Ovary (tissue), 9 donors: ENCODE results near the gene DENND5B. TPM values are rescaled to one million over a fixed set of nuclear protein-coding genes. Genes with fewer than 3 reads are reported as not detected.

Source experiments
- DNase-seq, 5 donors: peaks; one replicate each; pipeline ENCODE4 v3.0.0-alpha.2; 2019 to 2020
- H3K27ac ChIP-seq, 2 donors: fragments of 200-600 bp; one replicate each; pipeline versions ENCODE4 v1.5.1 to v1.8.0; 2019 to 2022
- H3K27me3 ChIP-seq: fragments of 200-600 bp; one replicate; pipeline ENCODE4 v1.8.0; 2022
- H3K36me3 ChIP-seq: fragments of 200-600 bp; sonication (generic); one replicate; pipeline ENCODE4 v1.5.1; 2019
- H3K4me1 ChIP-seq: one replicate; pipeline ENCODE4 v1.8.1; 2013; ENCODE audit warnings: mild to moderate bottlenecking, moderate library complexity; ENCODE audit not compliant: insufficient read depth
- H3K4me3 ChIP-seq: fragments of 200-600 bp; sonication (generic); one replicate; pipeline ENCODE4 v1.5.1; 2017
- H3K9me3 ChIP-seq, 2 donors: fragments of 200-600 bp in 1 of 2; sonication (generic) in 1 of 2; one replicate each; pipeline versions ENCODE4 v1.5.1 to v1.8.1; 2013 to 2019; ENCODE audit warnings: mild to moderate bottlenecking in 1 of 2, moderate library complexity in 1 of 2
- EP300 ChIP-seq: sonication (generic); formaldehyde crosslinking; IDR thresholded peaks from one replicate; pipeline ENCODE4 v1.6.1; 2017; ENCODE audit warnings: antibody characterized with exemption
- POLR2A ChIP-seq: fragments of 450-650 bp; IDR thresholded peaks from one replicate; pipeline ENCODE4 v1.6.1; 2017; ENCODE audit warnings: antibody characterized with exemption, mild to moderate bottlenecking, moderate library complexity
- WGBS, 3 donors: extraction: QIAGEN DNeasy Blood & Tissue Kit in 1 of 3; methylation state at CpG; one replicate each; pipeline versions ENCODE4 v1.1.5 to v1.1.7; 2013 to 2017; 5-methylcytosine and 5-hydroxymethylcytosine counted together
- intact Hi-C, 4 donors: fragments of 100-400 bp; cut with DNase I; formaldehyde crosslinking; loops; one replicate each; pipeline versions ENCODE4 v1.11.0 to v1.15.1; 2022 to 2023
- polyA plus RNA-seq, 2 donors: library from polyadenylated mRNA; stranded (reverse); fragments of 200-250 nt in 1 of 2; fragments of 350-450 nt in 1 of 2; fragmentation: Illumina TruSeq in 1 of 2; extraction: RNeasy Lipid Tissue Mini Kit (QIAGEN cat#74804) in 1 of 2; gene quantifications; one replicate each; pipeline ENCODE4 v1.2.3, GENCODE V29; 2013 to 2014
- total RNA-seq, 7 donors: library from RNA; depleted of rRNA in 2 of 7; stranded (reverse); fragments of >200 nt in 2 of 7; fragmentation: NEBNext Ultra II Directional in 3 of 7; extraction: Animal tissue kit (Norgen Biotek cat#: 25700) in 3 of 7; gene quantifications; one replicate each; pipeline versions ENCODE4 v1.1.0 to v1.2.4, GENCODE V29; 2016 to 2023
- TF ChIP-seq, protein P1 (sequence below), 3 donors: fragments of 450-650 bp in 2 of 3; fragments of 200-600 bp in 1 of 3; IDR thresholded peaks; one replicate each; pipeline versions ENCODE4 v1.5.1 to v1.8.0; 2016 to 2022; ENCODE audit warnings: antibody characterized with exemption in 3 of 3, mild to moderate bottlenecking in 1 of 3
- donor health status: DM: no; HTN: no; CAD: no; lungs with moderate emphysema.
- donor health status: DM: no; HTN: no; CAD: no.
- donor health status: Bipolar disorder and iron deficiency.
- donor health status: DM: yes; HTN: yes; CAD: no.
- donor health status: DM: no; HTN: no; CAD: no.
- donor health status: DM: yes; HTN: yes; CAD: no.

DENND5B gene
- total and polyA plus RNA-seq, 9 donors: 13.9 to 70.7 (median 47.9) TPM

GRCh38 chr12:31496257-31496656 lies 94.7 kb downstream of the DENND5B start:
- H3K27ac ChIP-seq: no peak overlapping the region
- peaks cover 8% of the 10 kb centered on the region for H3K4me1 ChIP-seq
- H3K36me3 ChIP-seq: no peaks in the 10 kb centered on the region
- DNase-seq: no peak
- no peak overlapping the region for H3K4me3 ChIP-seq
- intact Hi-C loops: no loop called here
- no peaks in the 10 kb centered on the region for H3K9me3 ChIP-seq
- H3K27me3 ChIP-seq: no peaks in the 10 kb centered on the region
- TF ChIP-seq, protein P1, sequence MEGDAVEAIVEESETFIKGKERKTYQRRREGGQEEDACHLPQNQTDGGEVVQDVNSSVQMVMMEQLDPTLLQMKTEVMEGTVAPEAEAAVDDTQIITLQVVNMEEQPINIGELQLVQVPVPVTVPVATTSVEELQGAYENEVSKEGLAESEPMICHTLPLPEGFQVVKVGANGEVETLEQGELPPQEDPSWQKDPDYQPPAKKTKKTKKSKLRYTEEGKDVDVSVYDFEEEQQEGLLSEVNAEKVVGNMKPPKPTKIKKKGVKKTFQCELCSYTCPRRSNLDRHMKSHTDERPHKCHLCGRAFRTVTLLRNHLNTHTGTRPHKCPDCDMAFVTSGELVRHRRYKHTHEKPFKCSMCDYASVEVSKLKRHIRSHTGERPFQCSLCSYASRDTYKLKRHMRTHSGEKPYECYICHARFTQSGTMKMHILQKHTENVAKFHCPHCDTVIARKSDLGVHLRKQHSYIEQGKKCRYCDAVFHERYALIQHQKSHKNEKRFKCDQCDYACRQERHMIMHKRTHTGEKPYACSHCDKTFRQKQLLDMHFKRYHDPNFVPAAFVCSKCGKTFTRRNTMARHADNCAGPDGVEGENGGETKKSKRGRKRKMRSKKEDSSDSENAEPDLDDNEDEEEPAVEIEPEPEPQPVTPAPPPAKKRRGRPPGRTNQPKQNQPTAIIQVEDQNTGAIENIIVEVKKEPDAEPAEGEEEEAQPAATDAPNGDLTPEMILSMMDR (IDR thresholded peaks at IDR 0.05): no peak
- TF ChIP-seq EP300 (no peak), POLR2A (no peak)

GRCh38 chr12:31494455-31494854 lies 96.5 kb downstream of the DENND5B start:
- Histone ChIP-seq H3K27ac (no peak overlapping the region), H3K36me3 (no peaks in the 10 kb centered on the region), H3K27me3 (no peaks in the 10 kb centered on the region), H3K4me1 (peaks cover 8% of the 10 kb centered on the region), H3K4me3 (no peak overlapping the region), H3K9me3 (no peaks in the 10 kb centered on the region)
- TF ChIP-seq POLR2A (no peak), EP300 (no peak)
- TF ChIP-seq, protein P1 (IDR thresholded peaks at IDR 0.05): no peak
- intact Hi-C loops: no loop called here
- DNase-seq: no peak
- 81 to 92% (median 83%) methylated on average over 2 of the region's 2 CpGs for WGBS, 3 donors

GRCh38 chr12:31492599-31493196 lies 98.2 kb downstream of the DENND5B start:
- Histone ChIP-seq H3K4me1 (peaks cover 6% of the 10 kb centered on the region), H3K27ac (no peak overlapping the region), H3K36me3 (no peaks in the 10 kb centered on the region), H3K9me3 (no peaks in the 10 kb centered on the region), H3K4me3 (no peak overlapping the region), H3K27me3 (no peaks in the 10 kb centered on the region)
- intact Hi-C loops: no loop called here
- DNase-seq: no peak
- WGBS, 3 donors: 55 to 75% (median 64%) methylated on average over 2 of the region's 2 CpGs
- TF ChIP-seq EP300 (no peak), POLR2A (no peak)
- TF ChIP-seq, protein P1 (IDR thresholded peaks at IDR 0.05): no peak

DNA sequence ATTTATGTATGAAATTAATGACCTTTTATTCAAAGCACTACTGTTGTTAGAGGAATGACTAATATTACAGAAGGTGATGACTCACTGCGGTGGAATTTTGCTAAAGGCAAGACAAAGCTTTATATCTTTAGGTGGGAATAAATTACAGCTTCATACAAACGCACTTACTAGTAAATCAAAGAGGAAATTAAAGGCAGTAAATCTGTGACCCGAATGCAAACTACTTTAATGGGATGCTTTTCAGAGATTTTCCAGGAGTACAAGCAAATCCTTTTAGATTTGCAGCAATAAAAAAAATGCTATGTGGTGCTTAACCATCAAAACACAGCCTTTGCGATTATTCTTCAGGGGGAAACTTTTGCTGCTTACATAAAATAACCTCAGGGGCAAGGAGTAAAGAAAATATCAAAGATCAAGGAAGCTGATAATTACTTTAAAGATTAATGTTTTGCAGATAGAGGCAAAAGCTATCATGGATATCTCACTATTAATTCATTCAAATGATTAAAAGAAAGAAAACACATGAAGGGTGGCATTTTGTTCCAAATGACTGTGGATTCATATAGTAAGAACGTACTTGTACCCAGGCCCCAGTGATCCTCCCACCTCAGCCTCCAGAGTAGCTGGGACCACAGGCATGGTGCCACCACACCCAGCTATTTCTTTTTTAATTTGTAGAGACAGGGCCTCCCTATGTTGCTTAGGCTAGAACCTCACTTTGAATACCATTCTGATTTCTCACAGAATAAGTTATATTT lies 98.9 kb downstream of the DENND5B start:
- Histone ChIP-seq H3K4me3 (no peak overlapping the region), H3K27ac (no peak overlapping the region), H3K4me1 (peaks cover 6% of the 10 kb centered on the region), H3K9me3 (no peaks in the 10 kb centered on the region), H3K36me3 (no peaks in the 10 kb centered on the region), H3K27me3 (no peaks in the 10 kb centered on the region)
- WGBS, 3 donors: 20 to 26% (median 23%) methylated on average over 5 of the region's 5 CpGs
- no peak for DNase-seq
- intact Hi-C loops: no loop called here
- TF ChIP-seq, protein P1 (IDR thresholded peaks at IDR 0.05): no peak
- TF ChIP-seq POLR2A: no peak
- TF ChIP-seq EP300: no peak
